ENCODE data around the gene IFNG.

DNA sequence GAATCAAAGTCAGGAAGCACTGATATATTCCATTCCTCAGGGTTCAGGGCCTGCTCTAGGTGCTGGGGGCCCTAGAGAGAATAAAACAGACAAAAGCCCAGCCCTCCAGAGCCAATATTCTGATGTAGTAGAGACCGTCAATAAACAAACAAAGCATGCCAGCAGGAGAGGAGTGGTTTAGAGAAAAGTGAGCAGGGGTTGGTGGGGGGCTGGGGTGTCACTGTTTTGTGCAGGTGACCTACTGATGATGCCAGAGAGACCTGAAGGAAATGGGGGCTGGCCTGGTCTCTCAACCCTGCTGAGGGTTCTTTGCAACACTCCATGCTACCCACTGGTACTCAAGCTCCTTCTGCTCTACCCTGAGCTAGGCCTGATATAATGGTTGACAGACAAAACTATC is 39.6 kb upstream of the IFNG start:
- no peak for TF ChIP-seq POLR2AphosphoS5 (IDR thresholded peaks at IDR 0.05; ENCODE audit: low read depth, low read length)
- TF ChIP-seq TAF1 (IDR thresholded peaks at IDR 0.05; ENCODE audit: borderline replicate concordance, insufficient read depth, low read length): no peak
- no peak for TF ChIP-seq REST (IDR thresholded peaks at IDR 0.05; ENCODE audit: insufficient read depth in 1 of 2, low read depth in 2 of 2, low read length in 2 of 2)
